K562 (cell line): ENCODE data around the gene CLEC17A. TPM values are rescaled to one million over a fixed set of nuclear protein-coding genes. Genes with fewer than 3 reads are reported as not detected.

Experiments used
- BDP1 ChIP-seq: IDR thresholded peaks from 3 replicates; pipeline ENCODE4 v1.6.1; 2011; ENCODE audit not compliant: insufficient read length, insufficient read depth
- CBFB ChIP-seq: sonication (generic); formaldehyde crosslinking; IDR thresholded peaks from 2 replicates; pipeline ENCODE4 v1.4.0; 2020; ENCODE audit warnings: mild to moderate bottlenecking, missing genetic modification reagents
- FOXA3 ChIP-seq, 2 experiments: fragments of 450-650 bp in 1 of 2; sonication (generic) in 1 of 2; formaldehyde crosslinking; IDR thresholded peaks in 1 of 2; conservative IDR thresholded peaks in 1 of 2; 2 replicates each; pipeline versions ENCODE4 v1.4.0 to v1.8.0; 2020 to 2022; ENCODE audit warnings: mild to moderate bottlenecking in 2 of 2, missing genetic modification reagents in 1 of 2
- FUS ChIP-seq: fragments of 200-400 bp; formaldehyde crosslinking; optimal IDR thresholded peaks from 2 replicates; pipeline ENCODE3; 2017; ENCODE audit warnings: low read depth, low read length
- RFX7 ChIP-seq: fragments of 250-450 bp; sonication (Bioruptor Pico); IDR thresholded peaks from 2 replicates; pipeline ENCODE4 v1.5.1; 2021; ENCODE audit warnings: mild to moderate bottlenecking
- SETDB1 ChIP-seq: IDR thresholded peaks from one replicate; pipeline ENCODE4 v1.6.1; 2012; ENCODE audit warnings: low read length, control low read depth, inconsistent platforms
- U2AF2 ChIP-seq: fragments of 200-400 bp; formaldehyde crosslinking; optimal IDR thresholded peaks from 2 replicates; pipeline ENCODE3; 2017; ENCODE audit warnings: low read depth, mild to moderate bottlenecking, low read length
- ZNF347 ChIP-seq: fragments of 450-650 bp; formaldehyde crosslinking; IDR thresholded peaks from 2 replicates; pipeline ENCODE4 v1.4.0; 2020; ENCODE audit warnings: low read depth, mild to moderate bottlenecking, moderate library complexity
- ZNF830 ChIP-seq: fragments of 250-450 bp; sonication (Bioruptor Pico); IDR thresholded peaks from 2 replicates; pipeline ENCODE4 v1.5.0; 2021; ENCODE audit warnings: mild to moderate bottlenecking
- polyA plus RNA-seq, 8 experiments: library from polyadenylated mRNA; depleted of rRNA in 4 of 8; stranded (reverse) in 5 of 8; unstranded in 3 of 8; fragments of >200 nt; fragmentation: Nextera tagmentation in 2 of 8; fragmentation: Illumina TruSeq in 1 of 8; extraction: Ambion mirVana in 2 of 8; extraction: Trizol in 1 of 8; gene quantifications; 2 replicates each; pipeline versions ENCODE4 v1.2.1 to v1.2.3, GENCODE V29; 2011 to 2014; ENCODE audit warnings: inconsistent platforms in 1 of 8, missing spikeins in 1 of 8
- total RNA-seq, 7 experiments: library from RNA; depleted of rRNA in 6 of 7; stranded (reverse); fragments of >200 nt in 6 of 7; fragmentation: Illumina TruSeq in 2 of 7; extraction: Trizol in 2 of 7; gene quantifications; 2 replicates each; pipeline versions ENCODE4 v1.2.1 to v1.2.3, GENCODE V29; 2011 to 2021; ENCODE audit warnings: low replicate concordance in 1 of 7
- TF ChIP-seq, protein P1 (sequence below), 2 experiments: IDR thresholded peaks; 2 replicates each; pipeline ENCODE4 v1.6.1; 2012; ENCODE audit warnings: improper control_type of control experiment in 2 of 2, low read depth in 2 of 2, low read length in 2 of 2, borderline replicate concordance in 1 of 2
- TF ChIP-seq, protein P2 (sequence below): sonication (generic); formaldehyde crosslinking; IDR thresholded peaks from 2 replicates; pipeline ENCODE4 v1.8.0; 2022; ENCODE audit warnings: mild to moderate bottlenecking, missing genetic modification reagents

Gene CLEC17A
- total and polyA plus RNA-seq, 9 of the 15 experiments (the other 6 are each of a cell fraction or from before 2014, with no cell fraction given) = 0.03 TPM; not detected in 8

DNA sequence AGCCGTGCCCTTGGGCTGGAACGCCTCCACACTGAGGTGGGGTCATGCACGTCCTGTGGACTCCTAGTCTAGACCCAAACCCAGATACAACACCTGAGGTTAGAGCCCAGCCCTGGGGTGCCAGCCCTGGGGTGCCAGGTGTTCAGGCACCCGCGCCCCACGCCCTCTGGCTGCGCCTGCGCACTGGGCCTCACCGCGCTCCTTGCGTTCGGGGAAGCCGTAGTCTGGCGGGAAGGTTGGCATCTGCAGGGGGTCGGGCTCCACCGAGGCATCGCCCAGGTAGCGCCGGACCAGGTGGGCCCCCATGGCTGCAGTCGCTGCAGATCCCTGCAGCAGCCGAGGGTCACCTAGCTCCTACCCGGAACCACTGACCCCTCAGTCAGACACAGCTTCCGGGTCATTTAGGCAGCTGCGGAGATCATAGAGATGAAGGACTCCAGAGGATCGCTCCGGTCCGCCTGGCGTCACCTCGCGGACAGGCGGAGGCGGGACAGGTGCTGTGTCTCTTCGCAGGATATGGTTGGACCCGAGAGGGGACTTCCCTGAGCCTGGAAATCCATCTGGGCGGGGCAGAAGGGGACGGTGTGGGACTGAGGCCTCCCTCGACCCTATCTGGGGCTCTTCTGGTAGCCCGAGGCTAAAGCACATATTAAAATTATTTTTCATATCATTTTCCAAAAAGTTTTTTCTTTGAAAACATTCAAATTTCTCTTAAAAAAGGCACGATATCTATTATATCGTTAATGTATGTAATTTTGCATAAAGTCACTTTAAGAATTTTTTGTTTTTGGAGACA, 11.0 kb upstream of the CLEC17A start, which contains the start of gene NDUFB7 (continued):
- TF ChIP-seq, protein P1, sequence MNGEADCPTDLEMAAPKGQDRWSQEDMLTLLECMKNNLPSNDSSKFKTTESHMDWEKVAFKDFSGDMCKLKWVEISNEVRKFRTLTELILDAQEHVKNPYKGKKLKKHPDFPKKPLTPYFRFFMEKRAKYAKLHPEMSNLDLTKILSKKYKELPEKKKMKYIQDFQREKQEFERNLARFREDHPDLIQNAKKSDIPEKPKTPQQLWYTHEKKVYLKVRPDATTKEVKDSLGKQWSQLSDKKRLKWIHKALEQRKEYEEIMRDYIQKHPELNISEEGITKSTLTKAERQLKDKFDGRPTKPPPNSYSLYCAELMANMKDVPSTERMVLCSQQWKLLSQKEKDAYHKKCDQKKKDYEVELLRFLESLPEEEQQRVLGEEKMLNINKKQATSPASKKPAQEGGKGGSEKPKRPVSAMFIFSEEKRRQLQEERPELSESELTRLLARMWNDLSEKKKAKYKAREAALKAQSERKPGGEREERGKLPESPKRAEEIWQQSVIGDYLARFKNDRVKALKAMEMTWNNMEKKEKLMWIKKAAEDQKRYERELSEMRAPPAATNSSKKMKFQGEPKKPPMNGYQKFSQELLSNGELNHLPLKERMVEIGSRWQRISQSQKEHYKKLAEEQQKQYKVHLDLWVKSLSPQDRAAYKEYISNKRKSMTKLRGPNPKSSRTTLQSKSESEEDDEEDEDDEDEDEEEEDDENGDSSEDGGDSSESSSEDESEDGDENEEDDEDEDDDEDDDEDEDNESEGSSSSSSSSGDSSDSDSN (IDR thresholded peaks at IDR 0.05; ENCODE audit: borderline replicate concordance in 1 of 2, low read depth in 2 of 2, low read length in 2 of 2) = peak; percentile 57 to 80; a peak in 1 of 4 replicates
- TF ChIP-seq RFX7 (CRISPR knock-in tag) (no peak), BDP1 (no peak), U2AF2 (no peak), SETDB1 (no peak), FUS (no peak), CBFB (CRISPR knock-in tag) (peak; percentile 72; the same call in 1 of the 2 replicates), ZNF830 (CRISPR knock-in tag) (no peak), ZNF347 (CRISPR knock-in tag) (no peak), FOXA3 (CRISPR knock-in tag; conservative IDR thresholded peaks at IDR 0.05 in 1 of 2, IDR thresholded peaks at IDR 0.05 in 1 of 2) (peak in 1 of 2 experiments; percentile 72; a peak in 2 of 4 replicates)
- TF ChIP-seq, protein P2, sequence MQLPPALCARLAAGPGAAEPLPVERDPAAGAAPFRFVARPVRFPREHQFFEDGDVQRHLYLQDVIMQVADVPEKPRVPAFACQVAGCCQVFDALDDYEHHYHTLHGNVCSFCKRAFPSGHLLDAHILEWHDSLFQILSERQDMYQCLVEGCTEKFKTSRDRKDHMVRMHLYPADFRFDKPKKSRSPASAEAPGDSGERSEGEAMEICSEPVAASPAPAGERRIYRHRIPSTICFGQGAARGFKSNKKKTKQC (CRISPR knock-in tag) = peak; percentile 53
- TF ChIP-seq, all 486 proteins: peak for 167
